PFSK-1 (cell line): Measurements from ENCODE around the gene TNFRSF14.

Experiments used
- FOXP2 ChIP-seq: optimal IDR thresholded peaks from 2 replicates; pipeline ENCODE3; 2011; ENCODE audit warnings: borderline replicate concordance, control low read depth, inconsistent platforms; ENCODE audit not compliant: insufficient read depth; ENCODE audit errors: extremely low read length, extremely low read depth
- POLR2AphosphoS5 ChIP-seq: IDR thresholded peaks from 2 replicates; pipeline ENCODE4 v1.6.1; 2012; ENCODE audit warnings: low read depth, mild to moderate bottlenecking, control low read depth, low read length, moderate library complexity
- SIN3A ChIP-seq: IDR thresholded peaks from 2 replicates; pipeline ENCODE4 v1.6.1; 2012; ENCODE audit warnings: mild to moderate bottlenecking, low read length, moderate library complexity, borderline replicate concordance; ENCODE audit not compliant: insufficient read depth
- TAF1 ChIP-seq: IDR thresholded peaks from 2 replicates; pipeline ENCODE4 v1.6.1; 2012; ENCODE audit warnings: low read length, control low read depth, borderline replicate concordance; ENCODE audit not compliant: insufficient read depth
- TF ChIP-seq, protein P1 (sequence below), 2 experiments: IDR thresholded peaks; 2 replicates each; pipeline versions ENCODE4 v1.6.1 to v1.8.0; 2011 to 2012; ENCODE audit warnings: low read depth in 2 of 2, low read length in 2 of 2, control low read depth in 1 of 2, inconsistent platforms in 1 of 2, mild to moderate bottlenecking in 1 of 2, moderate library complexity in 1 of 2; ENCODE audit not compliant: insufficient read depth in 1 of 2

DNA sequence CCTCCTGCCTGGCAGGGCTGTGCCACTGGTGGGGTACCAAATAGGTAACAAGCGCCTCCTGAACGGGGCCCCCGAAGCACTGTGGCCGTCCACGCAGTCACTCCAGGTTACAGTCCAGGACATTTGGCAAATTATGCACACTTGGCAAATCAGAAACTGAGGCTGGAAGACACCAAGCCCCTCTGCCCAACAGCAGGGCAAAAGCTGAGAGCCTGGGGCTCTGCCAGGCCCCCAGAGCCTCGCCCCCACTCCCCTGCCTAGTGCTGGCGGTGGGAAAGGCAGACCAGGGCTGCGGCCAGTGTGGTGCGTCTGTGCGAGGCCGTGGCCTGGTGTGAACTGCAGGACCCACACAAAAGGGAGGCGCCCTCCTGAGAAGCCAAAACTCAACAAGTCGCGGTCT lies 39.2 kb upstream of the TNFRSF14 start:
- no peak for TF ChIP-seq POLR2AphosphoS5
- no peak for TF ChIP-seq TAF1
- TF ChIP-seq, protein P1, sequence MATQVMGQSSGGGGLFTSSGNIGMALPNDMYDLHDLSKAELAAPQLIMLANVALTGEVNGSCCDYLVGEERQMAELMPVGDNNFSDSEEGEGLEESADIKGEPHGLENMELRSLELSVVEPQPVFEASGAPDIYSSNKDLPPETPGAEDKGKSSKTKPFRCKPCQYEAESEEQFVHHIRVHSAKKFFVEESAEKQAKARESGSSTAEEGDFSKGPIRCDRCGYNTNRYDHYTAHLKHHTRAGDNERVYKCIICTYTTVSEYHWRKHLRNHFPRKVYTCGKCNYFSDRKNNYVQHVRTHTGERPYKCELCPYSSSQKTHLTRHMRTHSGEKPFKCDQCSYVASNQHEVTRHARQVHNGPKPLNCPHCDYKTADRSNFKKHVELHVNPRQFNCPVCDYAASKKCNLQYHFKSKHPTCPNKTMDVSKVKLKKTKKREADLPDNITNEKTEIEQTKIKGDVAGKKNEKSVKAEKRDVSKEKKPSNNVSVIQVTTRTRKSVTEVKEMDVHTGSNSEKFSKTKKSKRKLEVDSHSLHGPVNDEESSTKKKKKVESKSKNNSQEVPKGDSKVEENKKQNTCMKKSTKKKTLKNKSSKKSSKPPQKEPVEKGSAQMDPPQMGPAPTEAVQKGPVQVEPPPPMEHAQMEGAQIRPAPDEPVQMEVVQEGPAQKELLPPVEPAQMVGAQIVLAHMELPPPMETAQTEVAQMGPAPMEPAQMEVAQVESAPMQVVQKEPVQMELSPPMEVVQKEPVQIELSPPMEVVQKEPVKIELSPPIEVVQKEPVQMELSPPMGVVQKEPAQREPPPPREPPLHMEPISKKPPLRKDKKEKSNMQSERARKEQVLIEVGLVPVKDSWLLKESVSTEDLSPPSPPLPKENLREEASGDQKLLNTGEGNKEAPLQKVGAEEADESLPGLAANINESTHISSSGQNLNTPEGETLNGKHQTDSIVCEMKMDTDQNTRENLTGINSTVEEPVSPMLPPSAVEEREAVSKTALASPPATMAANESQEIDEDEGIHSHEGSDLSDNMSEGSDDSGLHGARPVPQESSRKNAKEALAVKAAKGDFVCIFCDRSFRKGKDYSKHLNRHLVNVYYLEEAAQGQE (IDR thresholded peaks at IDR 0.05; ENCODE audit: insufficient read depth in 1 of 2, low read depth in 2 of 2, low read length in 2 of 2) = no peak
- no peak for TF ChIP-seq FOXP2
- TF ChIP-seq SIN3A = no peak
